Lower leg skin (tissue), 3 donors: Measurements from ENCODE around the gene SPEG.

Experiments
- CTCF ChIP-seq, 3 donors: fragments of 450-650 bp; IDR thresholded peaks; one replicate each; pipeline ENCODE4 v1.5.1; 2016; ENCODE audit warnings: antibody characterized with exemption in 3 of 3, mild to moderate bottlenecking in 3 of 3, moderate library complexity in 2 of 3
- POLR2A ChIP-seq, 2 donors: fragments of 450-650 bp; IDR thresholded peaks; one replicate each; pipeline ENCODE4 v1.6.1; 2016 to 2017; ENCODE audit warnings: antibody characterized with exemption in 2 of 2, mild to moderate bottlenecking in 1 of 2, moderate library complexity in 1 of 2

GRCh38 chr2:219506802-219507526, 72.3 kb downstream of the SPEG start:
- TF ChIP-seq CTCF (IDR thresholded peaks at IDR 0.05) (no peak), POLR2A (IDR thresholded peaks at IDR 0.05) (no peak)
